H9 (cell line): ENCODE measurements around the gene SETDB2. TPM values are rescaled to one million over a fixed set of nuclear protein-coding genes. Genes with fewer than 3 reads are reported as not detected.

Experiments
- DNase-seq: peaks from one replicate; pipeline ENCODE4 v3.0.0-alpha.2; 2017
- H2AFZ ChIP-seq: one replicate; pipeline ENCODE4 v1.6.1; 2013; ENCODE audit warnings: mild to moderate bottlenecking, low read length, control low read depth, moderate library complexity
- H2AK5ac ChIP-seq: 2 replicates; pipeline ENCODE4 v1.6.1; 2013; ENCODE audit warnings: low read length, control low read depth, mixed read lengths; ENCODE audit not compliant: insufficient read length
- H2BK120ac ChIP-seq: one replicate; pipeline ENCODE4 v1.6.1; 2013; ENCODE audit warnings: low read depth, mild to moderate bottlenecking, low read length, control low read depth, inconsistent platforms; ENCODE audit not compliant: poor library complexity, severe bottlenecking
- H2BK12ac ChIP-seq: 2 replicates; pipeline ENCODE4 v1.6.1; 2013; ENCODE audit warnings: low read length, control low read depth, mixed read lengths, low read depth; ENCODE audit not compliant: insufficient read length
- H2BK15ac ChIP-seq: 2 replicates; pipeline ENCODE4 v1.6.1; 2013; ENCODE audit warnings: low read depth, low read length, control low read depth
- H2BK20ac ChIP-seq: one replicate; pipeline ENCODE4 v1.6.1; 2013; ENCODE audit warnings: low read depth, mild to moderate bottlenecking, low read length, control low read depth, inconsistent platforms; ENCODE audit not compliant: poor library complexity, severe bottlenecking
- H2BK5ac ChIP-seq: 2 replicates; pipeline ENCODE4 v1.6.1; 2013; ENCODE audit warnings: low read length, control low read depth, mixed read lengths; ENCODE audit not compliant: insufficient read length
- H3K14ac ChIP-seq: 2 replicates; pipeline ENCODE4 v1.6.1; 2013; ENCODE audit warnings: low read length, control low read depth; ENCODE audit not compliant: insufficient read depth
- H3K18ac ChIP-seq: 2 replicates; pipeline ENCODE4 v1.6.1; 2013; ENCODE audit warnings: low read depth, mild to moderate bottlenecking, mixed read lengths, low read length, control low read depth; ENCODE audit not compliant: insufficient read length
- H3K23ac ChIP-seq: 2 replicates; pipeline ENCODE4 v1.6.1; 2013; ENCODE audit warnings: low read length, control low read depth, mixed read lengths, low read depth; ENCODE audit not compliant: insufficient read length
- H3K23me2 ChIP-seq: 2 replicates; pipeline ENCODE4 v1.6.1; 2013; ENCODE audit warnings: low read depth, mild to moderate bottlenecking, mixed read lengths, low read length, control low read depth; ENCODE audit not compliant: insufficient read length, poor library complexity, severe bottlenecking
- H3K27ac ChIP-seq: 2 replicates; pipeline ENCODE4 v1.5.1; 2013; ENCODE audit warnings: low read length, control low read depth, mixed read lengths, low read depth; ENCODE audit not compliant: insufficient read length
- H3K27me3 ChIP-seq: 2 replicates; pipeline ENCODE4 v1.6.1; 2013; ENCODE audit warnings: low read length, control low read depth, inconsistent platforms; ENCODE audit not compliant: insufficient read depth
- H3K4ac ChIP-seq: 2 replicates; pipeline ENCODE4 v1.6.1; 2013; ENCODE audit warnings: low read depth, mild to moderate bottlenecking, control low read depth, inconsistent platforms, low read length, moderate library complexity
- H3K4me1 ChIP-seq: 2 replicates; pipeline ENCODE4 v1.6.1; 2013; ENCODE audit warnings: low read length, control low read depth, inconsistent platforms; ENCODE audit not compliant: insufficient read depth
- H3K4me2 ChIP-seq: 2 replicates; pipeline ENCODE4 v1.6.1; 2013; ENCODE audit warnings: low read length, control low read depth, mixed read lengths; ENCODE audit not compliant: insufficient read length, insufficient read depth
- H3K56ac ChIP-seq: 2 replicates; pipeline ENCODE4 v1.6.1; 2013; ENCODE audit warnings: low read depth, mild to moderate bottlenecking, mixed read lengths, low read length, control low read depth; ENCODE audit not compliant: insufficient read length
- H3K79me1 ChIP-seq: 2 replicates; pipeline ENCODE4 v1.6.1; 2013; ENCODE audit warnings: low read depth, mild to moderate bottlenecking, moderate library complexity, low read length, control low read depth, inconsistent platforms; ENCODE audit not compliant: insufficient read depth, poor library complexity, severe bottlenecking
- H3K79me2 ChIP-seq: 2 replicates; pipeline ENCODE4 v1.6.1; 2013; ENCODE audit warnings: low read length, control low read depth, inconsistent platforms; ENCODE audit not compliant: insufficient read depth
- H3K9ac ChIP-seq: 2 replicates; pipeline ENCODE4 v1.6.1; 2013; ENCODE audit warnings: low read length, control low read depth, mixed read lengths; ENCODE audit not compliant: insufficient read length; ENCODE audit errors: extremely low read depth
- H3K9me3 ChIP-seq: one replicate; pipeline ENCODE4 v1.6.1; 2013; ENCODE audit warnings: low read depth, low read length, inconsistent platforms; ENCODE audit not compliant: control insufficient read depth
- H3T11ph ChIP-seq: one replicate; pipeline ENCODE4 v1.6.1; 2013; ENCODE audit warnings: mild to moderate bottlenecking, low read length, control low read depth, inconsistent platforms
- H4K20me1 ChIP-seq: one replicate; pipeline ENCODE4 v1.6.1; 2013; ENCODE audit not compliant: control insufficient read depth, insufficient read length, insufficient read depth
- H4K5ac ChIP-seq: 2 replicates; pipeline ENCODE4 v1.6.1; 2013; ENCODE audit warnings: low read depth, mild to moderate bottlenecking, mixed read lengths, low read length, control low read depth; ENCODE audit not compliant: insufficient read length
- H4K8ac ChIP-seq: replicated peaks from 2 replicates; pipeline ENCODE4 v1.6.1; 2013; ENCODE audit warnings: low read length, control low read depth, mixed read lengths, low read depth; ENCODE audit not compliant: insufficient read length
- H4K91ac ChIP-seq: 2 replicates; pipeline ENCODE4 v1.6.1; 2013; ENCODE audit warnings: low read depth, mild to moderate bottlenecking, moderate library complexity, mixed read lengths, low read length, control low read depth; ENCODE audit not compliant: insufficient read length
- H3K27ac Mint-ChIP-seq, 3 experiments: 2 replicates in 2 of 3; 3 replicates in 1 of 3; pipeline ENCODE4 v1.8.0; 2020 to 2021; ENCODE audit warnings: mixed read lengths in 3 of 3, mild to moderate bottlenecking in 1 of 3, moderate library complexity in 1 of 3
- H3K27me3 Mint-ChIP-seq: 2 replicates; pipeline ENCODE4 v1.8.0; 2021; ENCODE audit warnings: low read depth, mild to moderate bottlenecking, moderate library complexity, mixed read lengths
- H3K36me3 Mint-ChIP-seq, 3 experiments: 2 replicates in 2 of 3; 3 replicates in 1 of 3; pipeline ENCODE4 v1.8.0; 2020 to 2021; ENCODE audit warnings: low read depth in 3 of 3, mixed read lengths in 3 of 3; ENCODE audit not compliant: insufficient read depth in 1 of 3
- H3K4me1 Mint-ChIP-seq, 2 experiments: 2 replicates each; pipeline ENCODE4 v1.8.0; 2020; ENCODE audit warnings: mixed read lengths in 2 of 2
- H3K4me3 Mint-ChIP-seq, 2 experiments: 2 replicates in 1 of 2; 3 replicates in 1 of 2; pipeline ENCODE4 v1.8.0; 2020 to 2021; ENCODE audit warnings: mild to moderate bottlenecking in 2 of 2, mixed read lengths in 2 of 2, moderate library complexity in 1 of 2
- H3K9me3 Mint-ChIP-seq, 2 experiments: 2 replicates in 1 of 2; 3 replicates in 1 of 2; pipeline ENCODE4 v1.8.0; 2020; ENCODE audit warnings: mild to moderate bottlenecking in 2 of 2, mixed read lengths in 2 of 2, moderate library complexity in 1 of 2
- WGBS: extraction: QIAGEN DNeasy Blood & Tissue Kit; methylation state at CpG from one replicate; pipeline ENCODE4 v1.1.7; 2013; ENCODE audit warnings: missing lambda C conversion rate, low lambda C conversion rate, mixed read lengths; ENCODE audit not compliant: insufficient read length; ENCODE audit errors: extremely low coverage; 5-methylcytosine and 5-hydroxymethylcytosine counted together
- total RNA-seq: library from RNA; stranded (reverse); gene quantifications from 2 replicates; pipeline ENCODE4 v1.2.1, GENCODE V29; 2021
- TF ChIP-seq, protein P1 (sequence below): fragments of 200-600 bp; sonication (generic); conservative IDR thresholded peaks from 3 replicates; pipeline ENCODE4 v1.8.0; 2021; ENCODE audit warnings: antibody characterized with exemption, mild to moderate bottlenecking

SETDB2 gene
- total RNA-seq, 1 experiment from 2014 or later: 5.7 TPM

DNA sequence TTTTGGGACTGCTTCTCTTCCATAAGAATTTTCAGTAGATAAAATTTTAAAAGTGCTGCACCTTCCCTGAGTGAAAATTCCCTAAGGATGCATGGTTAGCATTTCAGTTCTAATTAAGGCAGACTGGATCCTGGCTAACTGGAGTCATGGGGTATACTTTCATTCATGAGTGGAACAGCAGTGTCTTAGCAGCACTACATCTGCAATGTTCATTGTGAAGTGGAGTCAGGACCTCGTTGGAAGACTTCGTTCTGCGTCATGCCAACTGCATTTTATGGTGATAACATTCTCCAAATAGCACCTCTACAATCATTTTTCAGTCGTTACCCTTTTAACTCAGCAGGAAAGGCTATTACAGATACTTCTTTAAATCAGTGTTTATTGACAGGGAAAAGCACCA is 77.2 kb downstream of the SETDB2 start:
- Mint-ChIP-seq H3K36me3 (peaks cover 0 to 8% (median 0%) of the 10 kb centered on the region in 3 experiments; a peak in 2 of 7 replicates), H3K9me3 (no peaks in the 10 kb centered on the region), H3K4me3 (no peak overlapping the region), H3K27me3 (no peaks in the 10 kb centered on the region), H3K27ac (no peak overlapping the region), H3K4me1 (peaks cover 0 to 5% of the 10 kb centered on the region in 2 experiments; a peak in 1 of 4 replicates)
- no peak overlapping the region for H2BK5ac ChIP-seq
- H3K27me3 ChIP-seq: no peaks in the 10 kb centered on the region
- H3K9me3 ChIP-seq: no peaks in the 10 kb centered on the region
- H2BK12ac ChIP-seq: no peak overlapping the region
- WGBS: no CpG with 5 or more reads among the region's 4 CpGs
- H3K4me2 ChIP-seq: no peak overlapping the region
- no peak overlapping the region for H3K56ac ChIP-seq
- no peak overlapping the region for H4K5ac ChIP-seq
- no peak overlapping the region for H3K9ac ChIP-seq
- no peak overlapping the region for H2AK5ac ChIP-seq
- no peaks in the 10 kb centered on the region for H3K79me2 ChIP-seq
- no peak overlapping the region for H3T11ph ChIP-seq
- no peaks in the 10 kb centered on the region for H3K23me2 ChIP-seq
- no peak overlapping the region for H4K91ac ChIP-seq
- no peak overlapping the region for H4K8ac ChIP-seq
- no peak overlapping the region for H2BK120ac ChIP-seq
- TF ChIP-seq, protein P1, sequence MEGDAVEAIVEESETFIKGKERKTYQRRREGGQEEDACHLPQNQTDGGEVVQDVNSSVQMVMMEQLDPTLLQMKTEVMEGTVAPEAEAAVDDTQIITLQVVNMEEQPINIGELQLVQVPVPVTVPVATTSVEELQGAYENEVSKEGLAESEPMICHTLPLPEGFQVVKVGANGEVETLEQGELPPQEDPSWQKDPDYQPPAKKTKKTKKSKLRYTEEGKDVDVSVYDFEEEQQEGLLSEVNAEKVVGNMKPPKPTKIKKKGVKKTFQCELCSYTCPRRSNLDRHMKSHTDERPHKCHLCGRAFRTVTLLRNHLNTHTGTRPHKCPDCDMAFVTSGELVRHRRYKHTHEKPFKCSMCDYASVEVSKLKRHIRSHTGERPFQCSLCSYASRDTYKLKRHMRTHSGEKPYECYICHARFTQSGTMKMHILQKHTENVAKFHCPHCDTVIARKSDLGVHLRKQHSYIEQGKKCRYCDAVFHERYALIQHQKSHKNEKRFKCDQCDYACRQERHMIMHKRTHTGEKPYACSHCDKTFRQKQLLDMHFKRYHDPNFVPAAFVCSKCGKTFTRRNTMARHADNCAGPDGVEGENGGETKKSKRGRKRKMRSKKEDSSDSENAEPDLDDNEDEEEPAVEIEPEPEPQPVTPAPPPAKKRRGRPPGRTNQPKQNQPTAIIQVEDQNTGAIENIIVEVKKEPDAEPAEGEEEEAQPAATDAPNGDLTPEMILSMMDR: no peak
- H2BK20ac ChIP-seq: no peak overlapping the region
- no peak overlapping the region for H3K4ac ChIP-seq
- H3K27ac ChIP-seq: no peak overlapping the region
- no peak overlapping the region for H2AFZ ChIP-seq
- H3K23ac ChIP-seq: no peak overlapping the region
- DNase-seq: no peak
- no peaks in the 10 kb centered on the region for H4K20me1 ChIP-seq
- H3K79me1 ChIP-seq: no peaks in the 10 kb centered on the region
- H3K14ac ChIP-seq: no peak overlapping the region
- no peak overlapping the region for H3K18ac ChIP-seq
- no peaks in the 10 kb centered on the region for H3K4me1 ChIP-seq
- no peak overlapping the region for H2BK15ac ChIP-seq
